ENCODE measurements around the gene SLC31A2.
"Not testable (repeated sequence)": the region's sequence is repeated elsewhere in the genome, so short reads cannot be mapped to it uniquely, and the experiment has no call there.

Gene SLC31A2

DNA sequence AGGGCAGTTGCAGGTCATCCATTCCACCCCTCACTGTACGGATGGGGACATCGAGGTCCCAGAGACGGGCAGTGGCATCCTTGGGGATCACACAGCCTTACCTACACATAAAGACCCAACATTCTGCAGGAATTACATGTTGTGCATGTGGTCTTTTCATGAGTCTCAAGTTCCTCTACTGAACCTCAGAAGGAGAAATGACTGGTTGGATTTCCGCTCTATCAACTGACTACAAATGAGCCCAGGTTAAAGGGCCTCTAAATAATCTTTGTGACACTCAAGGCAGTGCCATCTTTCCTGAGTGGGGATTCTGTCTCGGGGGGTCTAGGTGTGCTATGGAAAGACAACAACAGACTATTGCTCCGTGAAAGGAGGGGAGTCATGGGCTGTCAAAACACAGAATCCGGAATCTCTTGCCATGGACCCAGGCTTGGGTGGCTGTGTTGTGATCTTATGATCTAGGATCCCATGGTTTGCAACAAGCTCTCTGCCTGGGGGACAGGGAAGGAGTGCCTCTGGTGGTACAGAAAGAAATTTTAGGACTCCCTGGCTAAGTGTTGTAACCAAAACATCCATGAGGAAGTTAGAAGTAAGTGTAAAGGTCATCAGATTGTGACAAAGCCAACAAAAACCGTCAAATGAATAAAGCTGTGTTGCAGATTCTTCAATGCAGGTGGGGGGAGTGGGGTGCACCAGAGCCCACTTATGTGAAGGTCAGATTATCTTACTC, 1.9 kb upstream of the SLC31A2 start:
- TF ChIP-seq BACH2 (CRISPR knock-in tag; IDR thresholded peaks at IDR 0.05; ENCODE audit: borderline replicate concordance) = no peak
- no peak for TF ChIP-seq TOX (CRISPR knock-in tag; IDR thresholded peaks at IDR 0.05; ENCODE audit: borderline replicate concordance)
- TF ChIP-seq ZFP3 (CRISPR knock-in tag; IDR thresholded peaks at IDR 0.05) = no peak
- no peak for TF ChIP-seq ZFP30 (CRISPR knock-in tag; IDR thresholded peaks at IDR 0.05)
- TF ChIP-seq, protein P1, sequence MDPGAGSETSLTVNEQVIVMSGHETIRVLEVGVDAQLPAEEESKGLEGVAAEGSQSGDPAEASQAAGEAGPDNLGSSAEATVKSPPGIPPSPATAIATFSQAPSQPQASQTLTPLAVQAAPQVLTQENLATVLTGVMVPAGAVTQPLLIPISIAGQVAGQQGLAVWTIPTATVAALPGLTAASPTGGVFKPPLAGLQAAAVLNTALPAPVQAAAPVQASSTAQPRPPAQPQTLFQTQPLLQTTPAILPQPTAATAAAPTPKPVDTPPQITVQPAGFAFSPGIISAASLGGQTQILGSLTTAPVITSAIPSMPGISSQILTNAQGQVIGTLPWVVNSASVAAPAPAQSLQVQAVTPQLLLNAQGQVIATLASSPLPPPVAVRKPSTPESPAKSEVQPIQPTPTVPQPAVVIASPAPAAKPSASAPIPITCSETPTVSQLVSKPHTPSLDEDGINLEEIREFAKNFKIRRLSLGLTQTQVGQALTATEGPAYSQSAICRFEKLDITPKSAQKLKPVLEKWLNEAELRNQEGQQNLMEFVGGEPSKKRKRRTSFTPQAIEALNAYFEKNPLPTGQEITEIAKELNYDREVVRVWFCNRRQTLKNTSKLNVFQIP (CRISPR knock-in tag; IDR thresholded peaks at IDR 0.05; ENCODE audit: borderline replicate concordance, low read depth) = no peak
- no peak for TF ChIP-seq TCF4 (CRISPR knock-in tag; IDR thresholded peaks at IDR 0.05; ENCODE audit: borderline replicate concordance)
- TF ChIP-seq, protein P2, sequence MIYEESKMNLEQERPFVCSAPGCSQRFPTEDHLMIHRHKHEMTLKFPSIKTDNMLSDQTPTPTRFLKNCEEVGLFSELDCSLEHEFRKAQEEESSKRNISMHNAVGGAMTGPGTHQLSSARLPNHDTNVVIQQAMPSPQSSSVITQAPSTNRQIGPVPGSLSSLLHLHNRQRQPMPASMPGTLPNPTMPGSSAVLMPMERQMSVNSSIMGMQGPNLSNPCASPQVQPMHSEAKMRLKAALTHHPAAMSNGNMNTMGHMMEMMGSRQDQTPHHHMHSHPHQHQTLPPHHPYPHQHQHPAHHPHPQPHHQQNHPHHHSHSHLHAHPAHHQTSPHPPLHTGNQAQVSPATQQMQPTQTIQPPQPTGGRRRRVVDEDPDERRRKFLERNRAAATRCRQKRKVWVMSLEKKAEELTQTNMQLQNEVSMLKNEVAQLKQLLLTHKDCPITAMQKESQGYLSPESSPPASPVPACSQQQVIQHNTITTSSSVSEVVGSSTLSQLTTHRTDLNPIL (CRISPR knock-in tag; IDR thresholded peaks at IDR 0.05; ENCODE audit: low read depth) = no peak
- no peak for TF ChIP-seq ZNF565 (CRISPR knock-in tag; conservative IDR thresholded peaks at IDR 0.05; ENCODE audit: low read depth)
- TF ChIP-seq ZC3H10 (CRISPR knock-in tag; IDR thresholded peaks at IDR 0.05) = no peak
- no peak for ATAC-seq

DNA sequence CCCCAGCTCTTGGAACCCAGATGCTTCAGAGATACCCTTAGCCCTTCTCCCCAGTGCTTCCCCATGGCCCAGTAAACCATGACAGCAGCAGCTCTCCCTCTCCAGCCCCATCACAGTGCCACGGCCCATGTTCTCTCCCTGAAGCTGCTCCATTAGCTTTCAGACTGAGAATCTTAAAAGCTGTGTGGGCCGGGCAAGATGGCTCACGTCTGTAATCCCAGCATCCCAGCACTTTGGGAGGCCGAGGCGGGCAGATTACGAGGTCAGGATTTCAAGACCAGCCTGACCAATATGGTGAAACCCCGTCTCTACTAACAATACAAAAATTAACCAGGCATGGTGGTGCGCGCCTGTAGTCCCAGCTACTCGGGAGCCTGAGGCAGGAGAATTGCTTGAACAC, 1.2 kb upstream of the SLC31A2 start:
- ATAC-seq = not testable (repeated sequence)

DNA sequence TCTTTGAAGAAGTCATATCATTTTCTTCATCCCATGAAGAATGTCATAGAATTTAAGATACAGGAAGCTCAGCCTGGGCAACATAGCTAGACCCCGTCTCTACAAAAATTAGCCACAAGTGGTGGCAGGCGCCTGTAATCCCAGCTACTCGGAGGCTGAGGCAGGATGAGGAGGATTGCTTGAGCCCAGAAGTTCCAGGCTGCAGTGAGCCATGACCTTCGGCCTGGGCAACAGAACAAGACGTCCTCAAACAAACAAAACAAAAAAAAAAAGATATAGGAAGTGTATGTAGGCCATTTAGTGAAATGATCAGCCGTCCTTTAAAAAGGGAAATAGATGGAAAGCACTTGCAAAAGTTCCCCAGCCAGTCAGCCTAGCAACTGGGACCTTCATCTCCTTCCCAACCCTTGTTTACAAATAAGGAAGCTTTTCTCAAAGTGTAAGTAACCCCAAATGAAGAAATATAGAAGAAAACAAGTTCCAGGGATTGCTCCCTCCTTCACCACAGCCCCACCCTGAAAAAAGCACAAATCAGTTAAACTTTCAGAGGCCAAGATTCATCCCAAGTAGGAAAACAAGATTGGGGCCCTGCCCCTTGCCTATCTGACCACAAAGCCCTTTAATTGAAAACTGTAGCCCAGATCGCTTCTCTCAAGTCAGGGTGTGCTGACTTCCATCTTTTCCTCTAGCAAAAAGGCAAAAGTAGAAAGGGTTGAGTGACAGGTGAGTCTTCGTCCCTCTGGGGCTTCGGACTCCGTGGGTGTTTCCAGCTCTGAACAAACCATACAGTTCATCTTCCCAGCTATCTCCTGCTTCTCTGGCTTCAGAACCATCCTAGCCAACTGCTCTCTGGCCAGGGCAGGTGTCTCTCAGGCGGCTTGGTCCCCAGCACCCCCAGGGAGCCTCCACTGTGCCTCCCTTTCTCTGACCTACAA, 1.2 kb downstream of the SLC31A2 start:
- TF ChIP-seq TOX (CRISPR knock-in tag; IDR thresholded peaks at IDR 0.05; ENCODE audit: borderline replicate concordance) (no peak), PPARA (CRISPR knock-in tag; IDR thresholded peaks at IDR 0.05; ENCODE audit: borderline replicate concordance) (no peak), RARB (CRISPR knock-in tag; IDR thresholded peaks at IDR 0.05) (no peak), ZFP3 (CRISPR knock-in tag; IDR thresholded peaks at IDR 0.05) (no peak), ZNF70 (CRISPR knock-in tag; IDR thresholded peaks at IDR 0.05) (no peak), BACH2 (CRISPR knock-in tag; IDR thresholded peaks at IDR 0.05; ENCODE audit: borderline replicate concordance) (no peak), CSDC2 (CRISPR knock-in tag; IDR thresholded peaks at IDR 0.05) (no peak), ZC3H10 (CRISPR knock-in tag; IDR thresholded peaks at IDR 0.05) (no peak), ARNTL (CRISPR knock-in tag; IDR thresholded peaks at IDR 0.05; ENCODE audit: borderline replicate concordance, low read depth) (no peak), ISL1 (CRISPR knock-in tag; IDR thresholded peaks at IDR 0.05) (no peak), ZFP30 (CRISPR knock-in tag; IDR thresholded peaks at IDR 0.05) (no peak), ZNF565 (CRISPR knock-in tag; conservative IDR thresholded peaks at IDR 0.05; ENCODE audit: low read depth) (no peak), GLIS3 (CRISPR knock-in tag; IDR thresholded peaks at IDR 0.05) (no peak), TCF4 (CRISPR knock-in tag; IDR thresholded peaks at IDR 0.05; ENCODE audit: borderline replicate concordance) (no peak), SNAI2 (CRISPR knock-in tag; IDR thresholded peaks at IDR 0.05) (no peak), OSR1 (CRISPR knock-in tag; IDR thresholded peaks at IDR 0.05) (no peak)
- TF ChIP-seq, protein P3, sequence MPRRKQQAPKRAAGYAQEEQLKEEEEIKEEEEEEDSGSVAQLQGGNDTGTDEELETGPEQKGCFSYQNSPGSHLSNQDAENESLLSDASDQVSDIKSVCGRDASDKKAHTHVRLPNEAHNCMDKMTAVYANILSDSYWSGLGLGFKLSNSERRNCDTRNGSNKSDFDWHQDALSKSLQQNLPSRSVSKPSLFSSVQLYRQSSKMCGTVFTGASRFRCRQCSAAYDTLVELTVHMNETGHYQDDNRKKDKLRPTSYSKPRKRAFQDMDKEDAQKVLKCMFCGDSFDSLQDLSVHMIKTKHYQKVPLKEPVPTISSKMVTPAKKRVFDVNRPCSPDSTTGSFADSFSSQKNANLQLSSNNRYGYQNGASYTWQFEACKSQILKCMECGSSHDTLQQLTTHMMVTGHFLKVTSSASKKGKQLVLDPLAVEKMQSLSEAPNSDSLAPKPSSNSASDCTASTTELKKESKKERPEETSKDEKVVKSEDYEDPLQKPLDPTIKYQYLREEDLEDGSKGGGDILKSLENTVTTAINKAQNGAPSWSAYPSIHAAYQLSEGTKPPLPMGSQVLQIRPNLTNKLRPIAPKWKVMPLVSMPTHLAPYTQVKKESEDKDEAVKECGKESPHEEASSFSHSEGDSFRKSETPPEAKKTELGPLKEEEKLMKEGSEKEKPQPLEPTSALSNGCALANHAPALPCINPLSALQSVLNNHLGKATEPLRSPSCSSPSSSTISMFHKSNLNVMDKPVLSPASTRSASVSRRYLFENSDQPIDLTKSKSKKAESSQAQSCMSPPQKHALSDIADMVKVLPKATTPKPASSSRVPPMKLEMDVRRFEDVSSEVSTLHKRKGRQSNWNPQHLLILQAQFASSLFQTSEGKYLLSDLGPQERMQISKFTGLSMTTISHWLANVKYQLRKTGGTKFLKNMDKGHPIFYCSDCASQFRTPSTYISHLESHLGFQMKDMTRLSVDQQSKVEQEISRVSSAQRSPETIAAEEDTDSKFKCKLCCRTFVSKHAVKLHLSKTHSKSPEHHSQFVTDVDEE (CRISPR knock-in tag; IDR thresholded peaks at IDR 0.05) = no peak
- TF ChIP-seq, protein P4, sequence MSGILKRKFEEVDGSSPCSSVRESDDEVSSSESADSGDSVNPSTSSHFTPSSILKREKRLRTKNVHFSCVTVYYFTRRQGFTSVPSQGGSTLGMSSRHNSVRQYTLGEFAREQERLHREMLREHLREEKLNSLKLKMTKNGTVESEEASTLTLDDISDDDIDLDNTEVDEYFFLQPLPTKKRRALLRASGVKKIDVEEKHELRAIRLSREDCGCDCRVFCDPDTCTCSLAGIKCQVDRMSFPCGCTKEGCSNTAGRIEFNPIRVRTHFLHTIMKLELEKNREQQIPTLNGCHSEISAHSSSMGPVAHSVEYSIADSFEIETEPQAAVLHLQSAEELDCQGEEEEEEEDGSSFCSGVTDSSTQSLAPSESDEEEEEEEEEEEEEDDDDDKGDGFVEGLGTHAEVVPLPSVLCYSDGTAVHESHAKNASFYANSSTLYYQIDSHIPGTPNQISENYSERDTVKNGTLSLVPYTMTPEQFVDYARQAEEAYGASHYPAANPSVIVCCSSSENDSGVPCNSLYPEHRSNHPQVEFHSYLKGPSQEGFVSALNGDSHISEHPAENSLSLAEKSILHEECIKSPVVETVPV (CRISPR knock-in tag; IDR thresholded peaks at IDR 0.05) = no peak
- TF ChIP-seq, protein P1 (CRISPR knock-in tag; IDR thresholded peaks at IDR 0.05; ENCODE audit: borderline replicate concordance, low read depth) = no peak
- TF ChIP-seq, protein P5, sequence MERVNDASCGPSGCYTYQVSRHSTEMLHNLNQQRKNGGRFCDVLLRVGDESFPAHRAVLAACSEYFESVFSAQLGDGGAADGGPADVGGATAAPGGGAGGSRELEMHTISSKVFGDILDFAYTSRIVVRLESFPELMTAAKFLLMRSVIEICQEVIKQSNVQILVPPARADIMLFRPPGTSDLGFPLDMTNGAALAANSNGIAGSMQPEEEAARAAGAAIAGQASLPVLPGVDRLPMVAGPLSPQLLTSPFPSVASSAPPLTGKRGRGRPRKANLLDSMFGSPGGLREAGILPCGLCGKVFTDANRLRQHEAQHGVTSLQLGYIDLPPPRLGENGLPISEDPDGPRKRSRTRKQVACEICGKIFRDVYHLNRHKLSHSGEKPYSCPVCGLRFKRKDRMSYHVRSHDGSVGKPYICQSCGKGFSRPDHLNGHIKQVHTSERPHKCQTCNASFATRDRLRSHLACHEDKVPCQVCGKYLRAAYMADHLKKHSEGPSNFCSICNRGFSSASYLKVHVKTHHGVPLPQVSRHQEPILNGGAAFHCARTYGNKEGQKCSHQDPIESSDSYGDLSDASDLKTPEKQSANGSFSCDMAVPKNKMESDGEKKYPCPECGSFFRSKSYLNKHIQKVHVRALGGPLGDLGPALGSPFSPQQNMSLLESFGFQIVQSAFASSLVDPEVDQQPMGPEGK (CRISPR knock-in tag; IDR thresholded peaks at IDR 0.05; ENCODE audit: borderline replicate concordance) = no peak

More for the DNA sequence above, 1.2 kb downstream of the SLC31A2 start:
- ATAC-seq = no peak
